HTERT RPE-1 (cell line): ENCODE measurements around the gene PIM2.
"Not testable (repeated sequence)": the region's sequence is repeated elsewhere in the genome, so short reads cannot be mapped to it uniquely, and the experiment has no call there.

Source experiments
- in situ Hi-C: fragments of 300-500 bp; cut with MboI; formaldehyde crosslinking; loops from 4 replicates; pipeline ENCODE4 v1.14.3; 2020; ENCODE audit warnings: low sequenced_read_pairs

The PIM2 gene

GRCh38 chrX:48908600-48908999, 10.2 kb downstream of the PIM2 start:
- in situ Hi-C loops: no loop called here

DNA sequence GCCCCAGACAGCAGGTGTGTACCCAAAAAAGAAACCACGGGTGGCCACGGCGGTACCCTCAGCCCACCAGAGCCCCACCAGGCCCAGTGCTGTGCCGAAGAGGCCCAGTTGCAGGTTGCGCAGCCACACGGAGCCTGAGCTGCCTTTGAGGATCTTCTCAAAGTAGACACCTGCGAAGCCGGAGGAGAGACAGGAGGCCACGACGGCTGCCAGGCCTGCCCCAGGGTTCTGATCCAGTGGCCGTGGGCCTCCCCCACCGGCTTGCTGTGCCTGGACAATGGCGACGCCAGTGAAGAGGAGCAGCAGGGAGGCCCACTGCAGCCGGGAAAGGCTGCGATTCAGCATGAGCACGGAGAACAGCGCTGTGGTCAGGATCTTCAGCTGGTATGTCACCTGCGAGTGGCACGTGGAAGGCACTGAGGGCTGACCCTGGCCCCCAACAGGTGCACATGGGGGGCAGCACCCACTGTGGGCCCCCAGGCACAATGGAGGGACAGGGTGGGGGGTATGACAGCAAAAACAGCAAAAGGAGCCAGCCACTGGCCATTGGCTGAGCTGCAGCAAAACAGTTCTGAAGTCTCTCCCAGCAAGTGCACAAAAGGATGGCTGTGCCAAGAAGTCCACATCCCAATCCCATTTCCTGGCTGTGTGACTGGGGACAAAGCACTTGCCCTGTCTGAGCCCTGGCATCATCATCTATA, 13.6 kb downstream of the PIM2 start:
- in situ Hi-C loops: no loop called here

DNA sequence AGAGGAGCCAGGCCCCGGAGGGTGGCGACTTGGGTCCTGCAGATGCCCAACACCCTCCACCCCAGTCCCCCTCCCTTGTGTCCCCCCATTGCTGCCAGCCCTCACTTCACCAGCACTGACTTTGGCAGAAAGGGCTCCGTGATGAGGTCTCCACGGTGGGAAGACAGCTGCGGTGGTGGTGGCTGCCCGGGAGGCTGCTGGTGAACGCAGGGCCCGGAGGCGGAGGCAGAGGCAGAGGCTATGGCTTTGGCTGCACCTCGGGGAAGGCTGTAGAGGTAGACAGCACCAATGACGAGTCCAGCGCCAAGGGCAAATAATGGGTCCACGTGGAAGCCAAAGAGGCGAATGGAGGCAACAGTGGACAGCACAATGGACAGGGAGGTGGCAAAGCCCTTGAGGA, 14.2 kb downstream of the PIM2 start:
- in situ Hi-C loops: no loop called here

DNA sequence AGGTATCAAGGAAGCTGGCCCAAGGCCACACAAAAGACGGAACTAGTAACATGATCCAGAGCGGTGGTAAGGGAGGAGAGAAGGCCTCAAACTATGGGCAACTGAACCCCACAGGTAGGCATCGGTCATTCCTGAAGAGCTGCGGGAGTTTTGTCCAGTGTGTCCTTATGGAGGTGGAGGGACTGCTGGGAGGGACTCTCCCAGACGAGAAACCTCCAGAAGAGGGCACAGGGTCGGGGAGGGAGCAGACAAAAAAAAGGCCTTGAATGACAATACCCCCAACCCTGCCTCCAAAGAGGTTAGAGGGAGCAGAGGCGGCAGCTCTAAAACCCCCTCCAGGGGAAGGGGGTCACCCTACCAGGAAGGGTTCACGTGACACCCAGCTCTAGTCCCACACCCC, 14.6 kb downstream of the PIM2 start:
- in situ Hi-C loops: no loop called here

- in situ Hi-C loops: no loop called here
Observed at GRCh38 chrX:48903290-48903689, 15.5 kb downstream of the PIM2 start.

DNA sequence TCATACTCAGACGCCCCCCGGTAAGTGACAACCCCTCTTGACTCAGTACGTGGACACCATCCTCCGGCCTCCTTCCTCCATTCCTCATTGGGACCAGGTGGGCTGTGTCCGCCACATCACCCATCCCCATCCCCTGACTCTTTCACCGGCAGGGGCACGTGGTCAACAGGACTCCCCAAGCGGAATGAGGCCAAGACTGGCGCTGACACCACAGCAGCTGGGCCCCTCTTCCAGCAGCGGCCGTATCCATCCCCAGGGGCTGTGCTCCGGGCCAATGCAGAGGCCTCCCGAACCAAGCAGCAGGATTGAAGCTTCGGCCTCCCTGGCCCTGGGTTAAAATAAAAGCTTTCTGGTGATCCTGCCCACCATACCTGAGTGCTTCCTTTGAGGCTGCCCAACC, 16.0 kb downstream of the PIM2 start:
- in situ Hi-C loops: no loop called here

GRCh38 chrX:48902135-48902534, 16.7 kb downstream of the PIM2 start:
- in situ Hi-C loops: no loop called here

GRCh38 chrX:48901069-48901468, 17.8 kb downstream of the PIM2 start:
- in situ Hi-C loops: no loop called here

- in situ Hi-C loops: no loop called here
Observed at GRCh38 chrX:48899078-48899410, 19.8 kb downstream of the PIM2 start.

- in situ Hi-C loops: no loop called here
Observed at GRCh38 chrX:48897625-48898306, 21.1 kb downstream of the PIM2 start, which contains the start of the genes PQBP1 and TIMM17B. Gene PQBP1 (plus strand): TSS chrX:48897930. CDS start chrX:48898510, 580 bp downstream. Gene TIMM17B (minus strand): TSS chrX:48897768. CDS start chrX:48897749, 19 bp downstream.

DNA sequence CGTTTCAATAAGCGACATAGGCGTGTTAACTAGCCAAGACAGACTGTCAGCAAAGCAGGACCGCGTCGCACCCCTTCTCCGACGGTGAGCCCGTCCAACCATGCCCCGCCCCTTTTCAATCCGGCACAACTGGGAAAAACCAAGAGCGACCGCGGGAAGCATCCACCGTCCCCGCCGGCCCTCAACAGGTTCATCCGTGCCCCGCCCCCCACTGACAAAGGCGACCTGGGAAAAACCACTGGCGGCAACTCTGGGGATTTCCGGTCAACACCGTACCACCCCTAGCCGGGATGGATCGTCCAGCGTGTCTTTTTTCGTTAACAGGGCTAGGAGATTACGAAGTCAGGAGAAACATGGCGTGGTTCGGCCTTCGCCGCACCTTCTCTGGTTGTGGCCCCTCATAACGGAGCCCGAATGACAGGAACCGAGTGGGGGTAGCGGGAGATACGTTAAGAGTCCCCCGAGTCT, 21.6 kb downstream of the PIM2 start:
- in situ Hi-C loops: no loop called here

DNA sequence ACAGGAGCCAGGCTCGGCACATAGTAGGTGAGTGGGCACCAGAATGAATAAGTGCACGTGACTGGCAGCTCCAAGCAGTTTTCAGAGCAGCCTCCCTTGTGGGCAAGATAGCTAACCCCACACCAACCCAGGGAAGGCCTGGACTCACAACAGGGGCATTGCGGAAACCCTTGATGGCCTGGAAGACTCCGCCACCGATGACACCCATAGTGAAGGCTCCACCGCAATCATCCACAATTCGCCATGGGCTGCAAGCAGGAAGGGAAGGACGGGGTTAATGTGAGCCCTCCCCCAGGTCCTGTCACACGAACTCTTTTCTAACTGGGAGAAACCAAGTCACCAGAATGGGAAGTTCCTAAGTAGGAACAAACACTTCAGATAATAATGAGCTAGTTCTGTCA, 22.2 kb downstream of the PIM2 start:
- in situ Hi-C loops: no loop called here

- in situ Hi-C loops: no loop called here
Observed at GRCh38 chrX:48894891-48895290, 23.9 kb downstream of the PIM2 start.

DNA sequence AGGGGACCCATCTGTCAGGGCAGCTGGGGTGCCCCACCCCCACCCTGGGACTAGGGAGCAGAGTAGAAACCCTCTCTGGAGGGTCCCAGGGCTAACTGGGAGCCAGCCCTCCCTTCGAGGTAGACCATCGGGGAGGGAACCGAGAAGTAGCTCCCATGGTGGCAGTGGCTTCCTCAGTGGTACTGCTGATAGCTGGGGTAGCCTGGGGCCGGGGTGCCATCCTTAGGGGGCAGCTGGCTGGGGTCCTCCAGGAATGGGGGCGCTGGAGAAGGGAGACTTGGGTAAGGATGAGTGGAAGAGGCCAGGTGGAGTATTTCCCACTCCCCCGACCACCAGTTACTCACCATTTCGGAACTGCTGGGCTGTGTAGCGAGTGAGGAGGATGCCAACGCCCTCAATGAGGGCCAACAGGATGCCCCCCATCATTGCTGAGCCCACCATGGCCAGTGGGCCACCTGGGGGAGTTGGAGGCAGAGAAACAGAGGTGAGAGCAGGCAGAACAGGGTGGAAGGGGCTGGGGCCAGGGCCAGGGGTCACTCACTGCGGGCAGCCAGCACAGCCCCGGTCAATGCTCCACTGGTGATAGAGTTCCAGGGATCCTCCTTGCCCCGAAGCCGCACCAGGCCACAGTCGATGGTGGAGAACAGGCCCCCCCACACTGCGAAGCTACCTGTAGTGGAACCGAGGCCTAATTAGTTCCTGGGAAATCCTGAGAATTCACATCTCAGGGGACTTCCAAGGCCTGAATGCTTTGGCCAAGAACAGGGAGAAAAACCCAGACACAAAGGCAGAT, 25.1 kb downstream of the PIM2 start:
- in situ Hi-C loops: no loop called here

DNA sequence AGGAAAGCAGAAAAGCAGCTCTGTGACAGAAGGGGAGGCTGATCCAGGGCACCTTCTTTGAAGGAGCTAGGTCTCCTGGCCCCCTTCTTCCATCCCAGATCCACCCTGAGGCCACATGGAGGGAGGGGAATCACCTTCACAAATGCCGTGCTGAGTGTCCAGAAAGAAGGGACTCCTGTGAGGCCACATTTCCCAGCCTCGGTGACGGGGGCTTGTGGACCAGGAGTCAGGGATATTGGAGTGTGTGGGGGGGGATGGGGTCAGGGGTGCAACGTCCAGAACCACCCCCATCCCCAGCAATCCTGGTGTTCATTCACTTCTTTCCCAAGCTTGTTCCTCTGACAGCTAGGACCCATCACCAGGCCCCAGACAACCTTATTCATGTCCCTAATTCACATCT, 25.9 kb downstream of the PIM2 start:
- in situ Hi-C loops: no loop called here

GRCh38 chrX:48891402-48892288, 27.2 kb downstream of the PIM2 start:
- in situ Hi-C loops: no loop called here

GRCh38 chrX:48890934-48891401, 27.9 kb downstream of the PIM2 start:
- in situ Hi-C loops: no loop called here

GRCh38 chrX:48890296-48890925, 28.4 kb downstream of the PIM2 start:
- in situ Hi-C loops: no loop called here

DNA sequence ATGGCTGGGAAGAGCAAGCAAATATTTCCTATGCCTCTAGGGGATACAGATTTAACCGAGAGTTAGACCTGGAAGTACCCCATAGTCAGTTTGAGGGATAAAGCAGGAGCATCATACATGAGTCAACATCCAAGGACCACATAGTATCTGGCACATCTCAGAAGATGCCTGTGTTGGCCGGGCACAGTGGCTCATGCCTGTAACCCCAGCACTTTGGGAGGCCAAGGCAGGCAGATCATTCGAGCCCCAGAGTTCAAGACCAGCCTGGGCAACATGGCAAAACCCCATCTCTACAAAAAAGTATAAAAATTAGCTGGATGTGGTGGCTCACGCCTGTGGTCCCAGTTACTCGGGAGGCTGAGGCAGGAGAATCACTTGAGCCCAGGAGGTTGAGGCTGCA, 32.2 kb downstream of the PIM2 start:
- in situ Hi-C loops: not testable (repeated sequence)

DNA sequence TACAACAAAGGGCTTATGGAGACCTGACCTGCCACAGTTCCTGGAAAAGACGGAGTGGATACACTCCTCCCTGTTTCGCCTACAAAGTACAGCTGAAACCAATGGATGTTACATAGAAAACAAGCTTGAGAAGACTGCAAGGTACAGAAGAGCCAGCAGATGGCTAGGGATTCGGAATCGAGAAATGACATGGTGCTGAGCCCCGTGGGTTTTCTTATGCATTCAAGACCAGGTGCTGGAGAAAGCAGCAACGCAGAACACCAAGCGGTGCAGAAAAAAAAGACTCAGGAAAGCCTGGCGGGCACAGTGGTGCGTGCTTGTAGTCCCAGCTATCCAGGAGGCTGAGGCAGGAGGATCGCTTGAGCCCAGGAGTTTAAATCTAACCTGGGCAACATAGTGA, 35.1 kb downstream of the PIM2 start:
- in situ Hi-C loops: no loop called here
